Right hindlimb (tissue), 1 donor: ENCODE data around the gene CTSC.
"Not testable (repeated sequence)": the region's sequence is repeated elsewhere in the genome, so short reads cannot be mapped to it uniquely, and the experiment has no call there.

Source experiments
- DNase-seq: peaks from one replicate; pipeline ENCODE4 v3.0.0-alpha.2; 2018

The CTSC gene

GRCh38 chr11:88348870-88349269 is 11.3 kb upstream of the CTSC start:
- DNase-seq = no peak

- DNase-seq = no peak
These were observed 8.4 kb upstream of the CTSC start for GRCh38 chr11:88345949-88346348.

- no peak for DNase-seq
These were observed 7.9 kb upstream of the CTSC start for GRCh38 chr11:88345408-88345807.

GRCh38 chr11:88344869-88345268 is 7.3 kb upstream of the CTSC start:
- no peak for DNase-seq

GRCh38 chr11:88341522-88342251 is 4.2 kb upstream of the CTSC start:
- DNase-seq = no peak

- no peak for DNase-seq
These were observed 2.9 kb upstream of the CTSC start for GRCh38 chr11:88340366-88340935.

- DNase-seq = peak; percentile 57
These were observed 592 bp upstream of the CTSC start for GRCh38 chr11:88337987-88338668.

- DNase-seq = no peak
These were observed 2.3 kb downstream of the CTSC start for GRCh38 chr11:88335284-88335683.

GRCh38 chr11:88333862-88334261 is 3.7 kb downstream of the CTSC start:
- DNase-seq = no peak

GRCh38 chr11:88332851-88333250 is 4.7 kb downstream of the CTSC start:
- DNase-seq = no peak

- DNase-seq = no peak
These were observed 6.6 kb downstream of the CTSC start for GRCh38 chr11:88330826-88331428.

GRCh38 chr11:88329563-88330250 is 7.8 kb downstream of the CTSC start:
- DNase-seq = no peak

GRCh38 chr11:88327462-88328143 is 9.9 kb downstream of the CTSC start:
- DNase-seq = no peak

- DNase-seq = no peak
These were observed 10.5 kb downstream of the CTSC start for GRCh38 chr11:88327061-88327460.

GRCh38 chr11:88326099-88326498 is 11.4 kb downstream of the CTSC start:
- DNase-seq = no peak

- no peak for DNase-seq
These were observed 12.8 kb downstream of the CTSC start for GRCh38 chr11:88324562-88325345.

GRCh38 chr11:88322881-88323280 is 14.7 kb downstream of the CTSC start:
- DNase-seq = not testable (repeated sequence)

GRCh38 chr11:88321412-88321811 is 16.1 kb downstream of the CTSC start:
- not testable (repeated sequence) for DNase-seq

- DNase-seq = no peak
These were observed 17.4 kb downstream of the CTSC start for GRCh38 chr11:88320149-88320559.

GRCh38 chr11:88318017-88318416 is 19.5 kb downstream of the CTSC start:
- DNase-seq = no peak

- DNase-seq = no peak
These were observed 20.0 kb downstream of the CTSC start for GRCh38 chr11:88317536-88317935.

GRCh38 chr11:88315981-88316441 is 21.5 kb downstream of the CTSC start:
- DNase-seq = no peak
